ENCODE measurements around the gene KDM4C.

DNA sequence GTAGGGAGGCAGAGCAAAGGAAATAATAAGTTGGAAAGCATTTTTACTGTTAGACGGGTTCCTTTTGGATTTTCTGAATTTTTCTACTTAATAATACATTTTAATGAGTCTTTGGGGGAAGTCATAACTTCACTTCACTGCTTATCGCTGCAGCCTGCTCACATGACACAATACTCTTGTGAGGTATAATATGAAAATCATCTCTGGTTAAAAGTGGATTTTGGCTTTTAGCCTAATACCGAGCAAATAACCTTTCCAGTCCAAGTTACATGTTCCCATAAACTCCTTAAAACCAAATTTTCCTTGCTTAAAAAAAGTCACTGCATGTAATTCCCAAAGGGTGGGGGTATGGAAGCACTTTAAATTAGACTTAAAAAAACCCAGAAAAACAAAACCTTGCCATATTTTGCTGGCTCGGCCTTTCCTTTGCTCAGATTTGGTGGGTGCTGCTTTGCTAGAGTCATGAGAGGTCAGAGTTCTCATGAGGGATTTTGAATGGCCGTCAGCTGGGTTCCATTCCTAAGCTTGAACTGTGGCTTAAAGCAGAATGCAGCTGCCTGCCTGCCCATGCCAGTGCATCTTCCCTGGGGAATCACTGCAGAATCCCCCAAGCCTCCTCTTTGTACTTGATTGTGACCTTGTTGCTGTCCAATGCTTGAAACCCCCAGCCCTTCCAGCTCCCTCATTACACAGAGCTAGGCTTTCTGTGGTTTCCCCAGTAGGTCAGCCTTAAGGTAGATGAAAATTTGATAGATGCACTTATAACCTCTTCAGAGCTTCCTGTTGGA is 331.8 kb downstream of the KDM4C start:
- TF ChIP-seq, protein P1, sequence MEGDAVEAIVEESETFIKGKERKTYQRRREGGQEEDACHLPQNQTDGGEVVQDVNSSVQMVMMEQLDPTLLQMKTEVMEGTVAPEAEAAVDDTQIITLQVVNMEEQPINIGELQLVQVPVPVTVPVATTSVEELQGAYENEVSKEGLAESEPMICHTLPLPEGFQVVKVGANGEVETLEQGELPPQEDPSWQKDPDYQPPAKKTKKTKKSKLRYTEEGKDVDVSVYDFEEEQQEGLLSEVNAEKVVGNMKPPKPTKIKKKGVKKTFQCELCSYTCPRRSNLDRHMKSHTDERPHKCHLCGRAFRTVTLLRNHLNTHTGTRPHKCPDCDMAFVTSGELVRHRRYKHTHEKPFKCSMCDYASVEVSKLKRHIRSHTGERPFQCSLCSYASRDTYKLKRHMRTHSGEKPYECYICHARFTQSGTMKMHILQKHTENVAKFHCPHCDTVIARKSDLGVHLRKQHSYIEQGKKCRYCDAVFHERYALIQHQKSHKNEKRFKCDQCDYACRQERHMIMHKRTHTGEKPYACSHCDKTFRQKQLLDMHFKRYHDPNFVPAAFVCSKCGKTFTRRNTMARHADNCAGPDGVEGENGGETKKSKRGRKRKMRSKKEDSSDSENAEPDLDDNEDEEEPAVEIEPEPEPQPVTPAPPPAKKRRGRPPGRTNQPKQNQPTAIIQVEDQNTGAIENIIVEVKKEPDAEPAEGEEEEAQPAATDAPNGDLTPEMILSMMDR (IDR thresholded peaks at IDR 0.05), result no peak
- no peak for TF ChIP-seq EP300 (IDR thresholded peaks at IDR 0.05)
- no peak for TF ChIP-seq POLR2A (IDR thresholded peaks at IDR 0.05)

Data from sigmoid colon (tissue), 4 donors.